NT2/D1 (cell line): ENCODE measurements around the gene CIBAR2.

Experiments
- YY1 ChIP-seq: IDR thresholded peaks from 2 replicates; pipeline ENCODE4 v1.6.1; 2011; ENCODE audit not compliant: insufficient read length, insufficient read depth
- ZNF274 ChIP-seq: IDR thresholded peaks from 2 replicates; pipeline ENCODE4 v1.6.1; 2011; ENCODE audit warnings: mild to moderate bottlenecking, low read depth, low read length

DNA sequence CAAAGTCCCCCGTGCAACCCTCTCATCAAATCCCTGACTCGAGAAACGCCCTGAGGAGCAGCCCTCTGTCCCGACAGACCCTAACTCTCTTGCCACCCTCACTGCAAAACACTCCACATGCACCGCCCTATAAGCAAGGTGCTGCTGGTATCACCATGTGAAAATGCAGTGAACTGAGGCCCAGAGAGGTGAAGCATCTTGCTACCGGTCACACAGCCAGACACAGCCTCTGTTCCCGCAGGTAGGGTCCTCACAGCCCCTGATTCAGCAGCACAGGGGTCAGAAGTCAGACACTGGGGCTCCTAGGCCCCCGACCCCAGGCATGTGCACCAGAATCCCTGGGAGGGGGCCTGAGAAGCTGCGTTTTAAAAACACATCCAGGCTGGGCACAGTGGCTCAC lies 1.1 kb downstream of the CIBAR2 start:
- no peak for TF ChIP-seq YY1
- no peak for TF ChIP-seq ZNF274
